WI38 (cell line): ENCODE data around the gene LRRK1.

Source experiments
- H3K4me3 ChIP-seq: 2 replicates; pipeline ENCODE4 v1.5.1; 2011; ENCODE audit warnings: low read depth, mild to moderate bottlenecking, control low read depth, low read length
- CTCF ChIP-seq: IDR thresholded peaks from 2 replicates; pipeline ENCODE4 v1.5.1; 2012; ENCODE audit warnings: low read depth, mild to moderate bottlenecking, control low read depth, low read length

Gene LRRK1

GRCh38 chr15:101059381-101060341 is 140.5 kb downstream of the LRRK1 start:
- H3K4me3 ChIP-seq: no peak overlapping the region
- TF ChIP-seq CTCF: no peak

- no peak overlapping the region for H3K4me3 ChIP-seq
- TF ChIP-seq CTCF: no peak
Observed at GRCh38 chr15:101060576-101061551, 141.7 kb downstream of the LRRK1 start.

DNA sequence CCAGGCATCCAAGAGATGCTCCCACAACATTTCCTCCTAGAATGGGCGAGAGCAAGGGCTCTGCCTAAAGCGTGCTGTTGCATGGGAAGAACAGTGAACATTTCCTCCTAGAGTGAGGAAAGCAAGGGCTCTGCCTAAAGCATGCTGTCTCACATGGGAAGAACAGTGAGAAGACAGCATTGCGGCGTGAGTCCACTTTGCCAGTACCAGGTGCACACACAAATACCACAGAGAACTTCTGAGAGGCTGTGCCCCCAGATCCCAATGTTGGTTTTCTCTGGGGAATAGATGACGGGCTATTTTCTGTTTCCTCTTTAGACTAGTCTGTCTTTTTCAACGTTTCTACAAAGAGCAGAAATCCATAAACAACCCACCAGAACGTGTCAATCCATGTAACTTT is 142.9 kb downstream of the LRRK1 start:
- H3K4me3 ChIP-seq: no peak overlapping the region
- TF ChIP-seq CTCF: no peak

DNA sequence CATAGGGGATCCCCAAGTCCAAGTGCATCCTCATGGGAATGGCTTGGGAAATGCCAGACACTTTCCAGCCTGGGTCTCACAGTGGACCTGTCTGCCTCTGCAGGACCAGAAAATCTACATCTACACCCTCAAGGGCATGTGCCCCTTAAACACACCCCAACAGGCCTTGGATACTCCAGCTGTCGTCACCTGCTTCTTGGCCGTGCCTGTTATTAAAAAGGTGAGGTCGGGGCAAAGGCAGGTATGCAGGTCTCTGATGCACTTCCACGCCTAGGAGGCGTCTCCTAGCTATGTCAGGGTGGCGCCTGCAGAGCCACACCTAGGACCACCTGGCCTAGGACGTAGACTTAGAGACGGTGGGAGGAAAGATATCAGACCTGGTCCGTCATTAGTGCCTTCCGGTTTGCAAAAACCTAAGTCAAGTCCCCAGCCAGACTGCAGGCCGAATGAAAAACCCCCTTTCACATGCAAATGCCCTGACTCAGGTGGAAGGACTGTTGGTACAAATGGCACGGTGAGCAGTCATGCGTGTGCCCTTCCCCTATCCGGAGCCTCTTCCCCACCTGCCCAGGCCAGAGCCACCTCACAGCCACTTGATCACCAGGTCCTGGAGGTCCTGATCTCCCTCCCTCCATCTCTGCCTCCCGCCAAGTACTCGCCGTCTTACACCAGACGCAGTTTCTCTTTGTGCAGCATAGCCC is 143.5 kb downstream of the LRRK1 start:
- no peak for TF ChIP-seq CTCF
- H3K4me3 ChIP-seq: no peak overlapping the region

DNA sequence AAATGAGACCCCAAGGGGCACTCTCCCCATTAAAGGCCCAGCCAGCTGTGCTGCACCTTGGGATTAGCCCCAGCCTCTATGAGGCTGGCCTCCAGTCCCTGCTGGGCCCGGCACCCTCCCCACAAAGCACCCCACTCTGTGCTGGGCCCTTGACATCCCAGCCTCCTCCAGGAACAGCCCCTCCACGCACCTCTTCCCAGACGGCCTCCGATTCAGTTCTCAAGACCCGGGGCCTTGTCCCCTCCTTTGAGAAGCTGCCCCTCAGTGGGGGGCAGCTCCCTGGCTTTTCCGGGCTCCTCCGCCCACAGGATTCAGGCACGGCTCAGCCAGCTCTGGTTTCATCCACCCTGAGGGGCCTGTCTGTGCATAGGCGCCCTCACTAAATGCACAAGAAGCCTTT is 144.1 kb downstream of the LRRK1 start:
- no peak for TF ChIP-seq CTCF
- H3K4me3 ChIP-seq: no peak overlapping the region

- no peak overlapping the region for H3K4me3 ChIP-seq
- no peak for TF ChIP-seq CTCF
Observed at GRCh38 chr15:101063891-101064794, 145.0 kb downstream of the LRRK1 start.
